Endothelial cell (in vitro differentiated cells): ENCODE measurements around the gene PVRIG. TPM values are rescaled to one million over a fixed set of nuclear protein-coding genes. Genes with fewer than 3 reads are reported as not detected.
"Not testable (repeated sequence)": the region's sequence is repeated elsewhere in the genome, so short reads cannot be mapped to it uniquely, and the experiment has no call there.

ENCODE experiments used
- DNase-seq: peaks from one replicate; pipeline ENCODE4 v3.0.0; 2021; ENCODE audit warnings: low spot score
- H3K27ac Mint-ChIP-seq: one replicate; pipeline ENCODE4 v1.8.0; 2021; ENCODE audit warnings: mixed read lengths, inconsistent platforms; ENCODE audit not compliant: unreplicated experiment
- H3K27me3 Mint-ChIP-seq: one replicate; pipeline ENCODE4 v1.8.0; 2021; ENCODE audit warnings: mild to moderate bottlenecking, moderate library complexity, mixed read lengths, inconsistent platforms; ENCODE audit not compliant: unreplicated experiment
- H3K36me3 Mint-ChIP-seq: one replicate; pipeline ENCODE4 v1.8.0; 2021; ENCODE audit warnings: mild to moderate bottlenecking, low read depth, mixed read lengths, inconsistent platforms; ENCODE audit not compliant: unreplicated experiment
- H3K4me1 Mint-ChIP-seq: one replicate; pipeline ENCODE4 v1.8.0; 2021; ENCODE audit warnings: mild to moderate bottlenecking, mixed read lengths, inconsistent platforms; ENCODE audit not compliant: unreplicated experiment
- H3K4me3 Mint-ChIP-seq: one replicate; pipeline ENCODE4 v1.8.0; 2021; ENCODE audit warnings: mild to moderate bottlenecking, mixed read lengths, inconsistent platforms; ENCODE audit not compliant: unreplicated experiment
- H3K9me3 Mint-ChIP-seq: one replicate; pipeline ENCODE4 v1.8.0; 2021; ENCODE audit warnings: mixed read lengths, inconsistent platforms; ENCODE audit not compliant: unreplicated experiment
- CTCF ChIP-seq: fragments of 200-600 bp; sonication (generic); IDR thresholded peaks from one replicate; pipeline ENCODE4 v1.5.0; 2021; ENCODE audit warnings: antibody characterized with exemption; ENCODE audit not compliant: unreplicated experiment
- total RNA-seq: library from RNA; stranded (reverse); fragmentation: NEBNext Ultra II Directional; extraction: Animal tissue kit (Norgen Biotek cat#: 25700); gene quantifications from one replicate; pipeline ENCODE4 v1.2.1, GENCODE V29; 2021; ENCODE audit not compliant: unreplicated experiment

The PVRIG gene
- total RNA-seq, 1 donor from 2014 or later: not detected

- H3K27me3 Mint-ChIP-seq: peaks cover 3% of the 10 kb centered on the region
These were observed 26.8 kb upstream of the PVRIG start for GRCh38 chr7:100192969-100193368.

GRCh38 chr7:100195222-100195621 is 24.5 kb upstream of the PVRIG start:
- no peak for TF ChIP-seq CTCF
- Mint-ChIP-seq H3K36me3 (no peaks in the 10 kb centered on the region), H3K4me3 (no peak overlapping the region), H3K27me3 (no peaks in the 10 kb centered on the region), H3K9me3 (no peaks in the 10 kb centered on the region), H3K4me1 (peaks cover 8% of the 10 kb centered on the region), H3K27ac (no peak overlapping the region)
- no peak for DNase-seq

More at GRCh38 chr7:100192969-100193368, 26.8 kb upstream of the PVRIG start:
- Mint-ChIP-seq H3K4me3 (no peak overlapping the region), H3K27ac (no peak overlapping the region), H3K36me3 (no peaks in the 10 kb centered on the region), H3K9me3 (no peaks in the 10 kb centered on the region), H3K4me1 (peaks cover 7% of the 10 kb centered on the region)
- no peak for DNase-seq
- TF ChIP-seq CTCF: no peak

- H3K4me1 Mint-ChIP-seq, H3K36me3 Mint-ChIP-seq, H3K27me3 Mint-ChIP-seq, H3K9me3 Mint-ChIP-seq, H3K27ac Mint-ChIP-seq, DNase-seq, H3K4me3 Mint-ChIP-seq: not testable (repeated sequence)
These were observed 23.8 kb upstream of the PVRIG start for GRCh38 chr7:100195901-100196322.

GRCh38 chr7:100198266-100198665 is 21.5 kb upstream of the PVRIG start:
- H3K4me1 Mint-ChIP-seq: peaks cover 7% of the 10 kb centered on the region
- peaks cover 5% of the 10 kb centered on the region for H3K27me3 Mint-ChIP-seq
- no peaks in the 10 kb centered on the region for H3K9me3 Mint-ChIP-seq
- no peak for TF ChIP-seq CTCF
- no peak for DNase-seq
- no peak overlapping the region for H3K4me3 Mint-ChIP-seq
- no peaks in the 10 kb centered on the region for H3K36me3 Mint-ChIP-seq
- H3K27ac Mint-ChIP-seq: no peak overlapping the region

- no peak for TF ChIP-seq CTCF
- H3K4me1 Mint-ChIP-seq: peaks cover 7% of the 10 kb centered on the region
- H3K27ac Mint-ChIP-seq: no peak overlapping the region
- H3K4me3 Mint-ChIP-seq: no peak overlapping the region
- H3K36me3 Mint-ChIP-seq: no peaks in the 10 kb centered on the region
- peaks cover 5% of the 10 kb centered on the region for H3K27me3 Mint-ChIP-seq
- no peak for DNase-seq
- H3K9me3 Mint-ChIP-seq: no peaks in the 10 kb centered on the region
These were observed 19.1 kb upstream of the PVRIG start for GRCh38 chr7:100200693-100201092.
